ENCODE measurements around the gene SLC26A8.

DNA sequence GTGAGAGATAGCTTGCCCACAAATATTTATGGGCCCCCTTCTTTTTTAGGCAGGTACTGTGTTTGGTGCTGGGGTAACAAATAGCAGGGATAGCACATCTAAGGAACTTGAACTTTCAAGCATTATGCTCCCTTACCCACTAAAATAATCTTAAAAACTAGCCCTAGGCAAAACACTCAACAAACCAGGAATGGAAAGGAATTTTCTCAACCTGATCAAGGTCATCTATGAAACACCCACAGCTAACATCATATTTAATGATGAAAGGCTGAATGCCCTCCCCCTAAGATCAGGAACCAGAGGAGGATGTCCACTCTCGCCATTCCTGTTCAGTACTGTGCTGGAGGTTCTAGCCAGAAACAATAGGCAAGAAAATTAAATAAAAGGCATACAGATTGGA lies 94.8 kb downstream of the SLC26A8 start:
- TF ChIP-seq, protein P1, sequence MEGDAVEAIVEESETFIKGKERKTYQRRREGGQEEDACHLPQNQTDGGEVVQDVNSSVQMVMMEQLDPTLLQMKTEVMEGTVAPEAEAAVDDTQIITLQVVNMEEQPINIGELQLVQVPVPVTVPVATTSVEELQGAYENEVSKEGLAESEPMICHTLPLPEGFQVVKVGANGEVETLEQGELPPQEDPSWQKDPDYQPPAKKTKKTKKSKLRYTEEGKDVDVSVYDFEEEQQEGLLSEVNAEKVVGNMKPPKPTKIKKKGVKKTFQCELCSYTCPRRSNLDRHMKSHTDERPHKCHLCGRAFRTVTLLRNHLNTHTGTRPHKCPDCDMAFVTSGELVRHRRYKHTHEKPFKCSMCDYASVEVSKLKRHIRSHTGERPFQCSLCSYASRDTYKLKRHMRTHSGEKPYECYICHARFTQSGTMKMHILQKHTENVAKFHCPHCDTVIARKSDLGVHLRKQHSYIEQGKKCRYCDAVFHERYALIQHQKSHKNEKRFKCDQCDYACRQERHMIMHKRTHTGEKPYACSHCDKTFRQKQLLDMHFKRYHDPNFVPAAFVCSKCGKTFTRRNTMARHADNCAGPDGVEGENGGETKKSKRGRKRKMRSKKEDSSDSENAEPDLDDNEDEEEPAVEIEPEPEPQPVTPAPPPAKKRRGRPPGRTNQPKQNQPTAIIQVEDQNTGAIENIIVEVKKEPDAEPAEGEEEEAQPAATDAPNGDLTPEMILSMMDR (conservative IDR thresholded peaks at IDR 0.05 in 1 of 2, IDR thresholded peaks at IDR 0.05 in 1 of 2; ENCODE audit: extremely low read depth in 1 of 2, insufficient read depth in 1 of 2, low read depth in 1 of 2, low read length in 2 of 2), result no peak
- TF ChIP-seq EZH2 (IDR thresholded peaks at IDR 0.05; ENCODE audit: borderline replicate concordance, low read length), result no peak
